Hepatocyte (in vitro differentiated cells): ENCODE results near the gene CELF5.

ENCODE experiments used
- EZH2 ChIP-seq: fragments of 200-600 bp; sonication (generic); IDR thresholded peaks from 2 replicates; pipeline ENCODE4 v1.6.1; 2016; ENCODE audit warnings: antibody characterized with exemption, mild to moderate bottlenecking, borderline replicate concordance
- EZH2phosphoT487 ChIP-seq: fragments of 200-600 bp; sonication (generic); IDR thresholded peaks from one replicate; pipeline ENCODE4 v1.6.1; 2018; ENCODE audit warnings: antibody characterized with exemption, mild to moderate bottlenecking, low read depth, moderate library complexity; ENCODE audit not compliant: unreplicated experiment, severe bottlenecking
- TF ChIP-seq, protein P1 (sequence below): fragments of 200-600 bp; sonication (generic); IDR thresholded peaks from 2 replicates; pipeline ENCODE4 v1.5.1; 2016; ENCODE audit warnings: antibody characterized with exemption, mild to moderate bottlenecking; ENCODE audit not compliant: poor library complexity

GRCh38 chr19:3222709-3223108 lies 1.8 kb upstream of the CELF5 start:
- TF ChIP-seq, protein P1, sequence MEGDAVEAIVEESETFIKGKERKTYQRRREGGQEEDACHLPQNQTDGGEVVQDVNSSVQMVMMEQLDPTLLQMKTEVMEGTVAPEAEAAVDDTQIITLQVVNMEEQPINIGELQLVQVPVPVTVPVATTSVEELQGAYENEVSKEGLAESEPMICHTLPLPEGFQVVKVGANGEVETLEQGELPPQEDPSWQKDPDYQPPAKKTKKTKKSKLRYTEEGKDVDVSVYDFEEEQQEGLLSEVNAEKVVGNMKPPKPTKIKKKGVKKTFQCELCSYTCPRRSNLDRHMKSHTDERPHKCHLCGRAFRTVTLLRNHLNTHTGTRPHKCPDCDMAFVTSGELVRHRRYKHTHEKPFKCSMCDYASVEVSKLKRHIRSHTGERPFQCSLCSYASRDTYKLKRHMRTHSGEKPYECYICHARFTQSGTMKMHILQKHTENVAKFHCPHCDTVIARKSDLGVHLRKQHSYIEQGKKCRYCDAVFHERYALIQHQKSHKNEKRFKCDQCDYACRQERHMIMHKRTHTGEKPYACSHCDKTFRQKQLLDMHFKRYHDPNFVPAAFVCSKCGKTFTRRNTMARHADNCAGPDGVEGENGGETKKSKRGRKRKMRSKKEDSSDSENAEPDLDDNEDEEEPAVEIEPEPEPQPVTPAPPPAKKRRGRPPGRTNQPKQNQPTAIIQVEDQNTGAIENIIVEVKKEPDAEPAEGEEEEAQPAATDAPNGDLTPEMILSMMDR: no peak
- TF ChIP-seq EZH2phosphoT487: no peak
- TF ChIP-seq EZH2: no peak
